GM12892 (cell line): ENCODE measurements around the gene KCNIP3.
"Not testable (repeated sequence)": the region's sequence is repeated elsewhere in the genome, so short reads cannot be mapped to it uniquely, and the experiment has no call there.

Experiments
- DNase-seq: peaks from one replicate; pipeline ENCODE4 v3.0.0; 2011; ENCODE audit not compliant: insufficient read length
- FAIRE-seq: peaks from 2 replicates; lab custom pipeline; 2011; peaks lifted over from hg19 to GRCh38; lab: Jason Lieb, UNC
- POLR2A ChIP-seq: IDR thresholded peaks from 2 replicates; pipeline ENCODE4 v1.6.1; 2011; ENCODE audit warnings: low read depth, low read length, control low read depth
- POLR2AphosphoS5 ChIP-seq: IDR thresholded peaks from 2 replicates; pipeline ENCODE4 v1.6.1; 2011; ENCODE audit warnings: low read depth, low read length, control low read depth
- TAF1 ChIP-seq: IDR thresholded peaks from 2 replicates; pipeline ENCODE4 v1.6.1; 2011; ENCODE audit warnings: low read depth, mild to moderate bottlenecking, control low read depth, low read length, borderline replicate concordance

Gene KCNIP3

DNA sequence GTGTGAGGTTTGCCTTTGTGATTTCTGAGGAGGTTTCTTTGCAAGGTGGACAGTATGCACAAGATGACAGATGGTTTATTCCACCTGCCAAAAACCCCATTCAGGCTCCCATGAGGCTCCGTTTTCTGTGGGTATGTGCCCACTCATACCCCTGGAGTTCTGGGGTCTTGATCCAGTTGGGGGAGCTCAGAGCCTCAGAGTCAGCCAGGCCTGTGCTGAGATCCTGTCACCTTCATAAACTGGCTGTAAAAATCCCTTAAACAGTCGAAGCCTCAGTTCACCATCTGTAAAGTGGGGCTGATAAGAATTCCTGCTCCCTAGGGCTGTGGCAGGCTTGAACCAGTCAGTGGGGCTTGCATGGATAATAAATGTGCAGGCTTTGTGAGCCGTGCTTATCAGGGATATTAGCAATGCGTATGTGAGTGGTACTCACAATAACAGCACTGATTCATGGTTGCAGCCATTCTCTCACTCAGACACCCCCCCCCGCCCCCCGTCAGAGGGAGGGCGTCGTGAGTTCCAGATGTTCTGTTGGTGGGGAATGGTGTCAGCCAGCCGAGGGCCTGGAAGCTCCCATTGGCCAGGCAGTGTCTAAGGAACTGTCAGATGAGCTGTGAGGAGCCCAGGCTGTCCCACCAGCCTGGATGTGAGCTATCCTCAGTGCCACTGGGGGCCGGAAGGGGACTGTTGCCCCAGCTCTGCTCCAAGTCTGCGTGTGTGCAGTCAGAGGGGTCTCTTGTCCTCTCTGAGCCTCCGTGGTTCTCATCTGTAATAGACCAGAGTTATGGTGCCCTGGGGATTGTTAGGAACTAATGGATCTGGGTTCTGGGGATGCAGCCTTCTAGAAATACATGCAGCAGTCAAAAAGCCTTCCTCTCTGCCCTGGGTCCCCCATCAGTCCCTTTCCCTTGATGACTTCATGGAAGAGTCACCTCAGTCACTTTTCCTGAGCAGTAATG lies 51.7 kb downstream of the KCNIP3 start:
- no peak for DNase-seq
- no peak for TF ChIP-seq TAF1
- no peak for TF ChIP-seq POLR2A
- no peak for TF ChIP-seq POLR2AphosphoS5

DNA sequence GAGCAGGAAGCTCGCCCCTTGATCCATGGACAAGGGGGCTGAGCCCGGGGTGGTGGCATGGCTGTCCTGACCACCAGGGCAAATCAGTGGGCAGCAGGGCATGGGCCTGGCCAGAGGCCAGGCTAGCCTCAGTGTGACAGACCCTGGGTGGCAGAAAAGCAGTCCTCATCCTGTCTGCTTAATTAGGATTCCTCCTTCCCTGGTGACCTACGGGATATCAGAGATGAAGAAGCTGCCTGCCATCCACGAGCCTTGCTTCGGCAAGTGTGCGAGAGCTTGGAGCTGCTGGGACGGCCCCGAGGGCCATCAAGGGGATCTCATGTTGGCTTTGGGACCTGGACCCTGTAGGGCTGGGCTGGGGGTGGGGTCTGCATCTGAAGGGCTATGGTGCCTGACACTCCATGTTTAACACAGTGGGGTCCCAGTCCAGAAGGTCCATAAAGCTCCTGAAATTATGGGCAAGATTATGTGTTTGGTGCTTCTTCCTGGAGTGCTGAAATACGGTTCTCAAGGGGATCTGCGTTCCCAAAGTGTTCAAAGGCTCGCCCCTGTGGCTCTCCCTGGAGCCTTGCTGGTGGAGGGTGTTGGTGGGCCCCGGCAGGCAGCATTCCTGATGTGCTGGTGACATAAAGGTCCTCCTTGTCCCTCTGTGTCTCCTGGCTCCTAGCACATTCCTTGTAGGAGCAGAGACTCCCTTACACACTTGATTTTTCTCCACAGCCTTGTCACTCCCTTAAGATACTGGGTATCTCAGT lies 52.6 kb downstream of the KCNIP3 start:
- DNase-seq (no peak), FAIRE-seq (no peak)
- TF ChIP-seq TAF1: no peak
- TF ChIP-seq POLR2A: no peak
- no peak for TF ChIP-seq POLR2AphosphoS5

More for the DNA sequence above, 51.7 kb downstream of the KCNIP3 start:
- FAIRE-seq: no peak

DNA sequence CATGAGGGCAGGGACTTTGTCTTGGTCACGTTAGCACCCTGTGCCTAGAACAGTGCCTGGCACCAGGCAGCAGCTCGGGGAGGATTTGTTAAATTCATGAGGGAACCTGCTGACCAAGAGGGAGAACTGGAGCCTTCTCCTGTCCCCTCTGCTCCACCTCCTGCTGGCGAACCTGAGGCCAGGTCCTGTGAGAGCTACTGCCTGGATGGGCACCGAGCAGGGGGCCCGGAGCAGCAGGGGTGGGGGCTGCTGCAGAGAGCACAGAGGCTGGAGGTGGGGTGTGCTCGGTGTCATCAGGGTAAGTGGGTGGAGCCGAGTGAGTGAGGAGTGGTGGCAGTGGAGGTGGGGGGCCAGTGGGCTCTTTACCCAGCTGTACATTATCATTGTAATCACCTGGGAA lies 53.2 kb downstream of the KCNIP3 start:
- no peak for TF ChIP-seq TAF1
- no peak for TF ChIP-seq POLR2A
- no peak for TF ChIP-seq POLR2AphosphoS5
- DNase-seq (no peak), FAIRE-seq (no peak)

- TF ChIP-seq POLR2A (no peak), TAF1 (no peak), POLR2AphosphoS5 (no peak)
- FAIRE-seq (no peak), DNase-seq (no peak)
Observed at GRCh38 chr2:95350774-95351597, 53.8 kb downstream of the KCNIP3 start.

- FAIRE-seq: no peak
- TF ChIP-seq POLR2A (no peak), TAF1 (no peak), POLR2AphosphoS5 (no peak)
Observed at GRCh38 chr2:95351598-95351915, 54.4 kb downstream of the KCNIP3 start.

GRCh38 chr2:95352310-95353054 lies 55.3 kb downstream of the KCNIP3 start:
- TF ChIP-seq POLR2A: no peak
- no peak for TF ChIP-seq POLR2AphosphoS5
- no peak for TF ChIP-seq TAF1
- FAIRE-seq (no peak), DNase-seq (no peak)

More at GRCh38 chr2:95351598-95351915, 54.4 kb downstream of the KCNIP3 start:
- DNase-seq: no peak

- DNase-seq: no peak
- TF ChIP-seq POLR2A (no peak), POLR2AphosphoS5 (no peak), TAF1 (no peak)
- no peak for FAIRE-seq
Observed at GRCh38 chr2:95353055-95353575, 56.0 kb downstream of the KCNIP3 start.

- FAIRE-seq (no peak), DNase-seq (no peak)
- TF ChIP-seq TAF1 (no peak), POLR2A (no peak), POLR2AphosphoS5 (no peak)
Observed at GRCh38 chr2:95353613-95354468, 56.7 kb downstream of the KCNIP3 start.

DNA sequence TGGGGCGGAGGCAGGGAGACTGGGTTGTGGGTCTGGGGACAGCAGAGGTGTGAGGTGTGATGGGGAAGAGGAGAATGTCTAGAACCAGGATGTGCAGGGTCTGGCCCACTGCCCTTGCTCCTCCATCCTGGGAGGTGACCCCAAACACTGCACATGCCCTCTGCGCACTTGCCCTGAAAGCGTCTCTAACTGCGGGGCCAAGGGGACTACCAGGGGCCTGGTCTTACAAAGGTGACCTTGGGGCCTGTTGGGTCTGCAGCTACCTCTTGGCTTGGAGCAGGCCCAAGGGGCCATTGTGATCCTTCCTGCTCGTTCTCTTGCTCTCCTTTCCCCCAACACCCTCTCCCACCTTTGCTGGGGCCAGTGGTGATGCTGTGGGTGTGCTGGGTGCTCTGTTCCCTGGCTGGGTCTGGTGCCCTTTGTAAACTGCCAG lies 57.3 kb downstream of the KCNIP3 start:
- TF ChIP-seq TAF1 (no peak), POLR2AphosphoS5 (no peak), POLR2A (no peak)
- FAIRE-seq (no peak), DNase-seq (no peak)

- DNase-seq: no peak
- FAIRE-seq: no peak
- TF ChIP-seq POLR2AphosphoS5 (no peak), POLR2A (no peak), TAF1 (no peak)
Observed at GRCh38 chr2:95354925-95355324, 57.8 kb downstream of the KCNIP3 start.

DNA sequence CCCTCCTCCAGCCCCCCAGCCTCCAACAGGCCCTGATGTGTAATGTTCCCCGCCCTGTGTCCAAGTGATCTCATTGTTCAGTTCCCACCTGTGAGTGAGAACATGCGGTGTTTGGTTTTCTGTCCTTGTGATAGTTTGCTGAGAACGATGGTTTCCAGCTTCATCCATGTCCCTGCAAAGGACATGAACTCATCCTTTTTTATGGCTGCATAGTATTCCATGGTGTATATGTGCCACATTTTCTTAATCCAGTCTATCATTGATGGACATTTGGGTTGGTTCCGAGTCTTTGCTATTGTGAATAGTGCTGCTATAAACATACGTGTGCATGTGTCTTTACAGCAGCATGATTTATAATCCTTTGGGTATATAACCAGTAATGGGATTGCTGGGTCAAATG lies 58.3 kb downstream of the KCNIP3 start:
- FAIRE-seq, DNase-seq: not testable (repeated sequence)
